Renal cortical epithelial cell (primary cell): ENCODE data around the gene CDH22. TPM values are rescaled to one million over a fixed set of nuclear protein-coding genes. Genes with fewer than 3 reads are reported as not detected.

Experiments
- DNase-seq: peaks from one replicate; pipeline ENCODE4 v3.0.0-alpha.2; 2011; ENCODE audit warnings: low read depth
- total RNA-seq: library from RNA; depleted of rRNA; stranded (reverse); fragments of >200 nt; gene quantifications from 2 replicates; pipeline ENCODE4 v1.2.3, GENCODE V29; 2014

CDH22 gene
- total RNA-seq, 1 donor from 2014 or later = not detected

DNA sequence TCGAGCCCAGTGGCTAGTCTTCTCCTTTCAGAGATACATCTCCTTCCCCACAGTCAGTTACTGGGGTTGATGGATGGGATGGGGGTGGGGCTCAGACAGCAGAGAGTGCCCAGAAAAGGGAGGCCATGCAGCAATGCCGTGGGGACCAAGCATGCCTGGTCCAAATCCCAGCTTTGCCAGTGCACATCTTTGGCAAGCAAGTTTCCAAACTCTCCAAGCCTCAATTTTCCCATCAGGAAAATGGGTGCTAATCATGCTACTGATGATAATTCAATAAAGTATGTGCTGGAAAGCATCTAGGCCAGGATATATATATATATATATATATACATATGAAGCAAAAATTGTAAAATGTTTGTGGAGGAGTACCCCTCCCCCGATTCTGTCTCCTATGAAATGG is 111.3 kb downstream of the CDH22 start:
- no peak for DNase-seq

DNA sequence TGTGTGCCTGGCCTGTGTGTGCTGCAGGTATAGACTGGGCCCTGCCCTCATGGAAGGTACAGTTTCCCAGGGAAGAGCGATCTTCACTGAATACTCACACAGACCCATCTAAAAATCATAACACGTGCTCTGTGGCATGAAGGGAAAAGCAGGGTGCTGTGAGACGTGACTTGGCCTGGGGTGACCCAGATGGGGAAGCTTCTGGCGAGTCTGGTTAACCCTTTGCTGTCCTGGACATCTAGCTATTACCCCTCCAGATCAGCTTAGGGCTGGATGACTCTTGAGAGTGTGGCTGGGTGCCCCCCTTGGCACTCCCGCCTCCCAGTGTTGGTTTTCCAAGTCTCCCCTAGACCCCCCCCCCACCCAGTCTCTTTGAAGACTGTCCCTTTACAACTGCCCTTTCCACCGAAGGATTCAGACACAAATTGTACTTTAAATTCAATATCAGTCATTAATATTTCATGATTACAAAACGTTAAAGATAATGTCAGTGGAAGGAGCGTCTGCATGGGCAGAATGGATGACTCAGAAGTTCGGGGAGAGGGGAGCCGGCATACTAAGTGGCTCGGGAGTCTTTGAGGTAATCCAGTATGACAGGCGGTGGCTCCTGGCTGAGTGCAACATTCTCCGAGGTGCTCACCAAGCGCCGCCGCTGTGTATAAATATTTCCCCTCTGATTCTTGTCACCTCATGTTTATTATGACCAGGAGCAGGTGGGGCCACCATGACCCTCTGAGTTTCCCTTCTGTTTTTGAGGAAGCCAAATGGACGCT is 112.8 kb downstream of the CDH22 start:
- no peak for DNase-seq

DNA sequence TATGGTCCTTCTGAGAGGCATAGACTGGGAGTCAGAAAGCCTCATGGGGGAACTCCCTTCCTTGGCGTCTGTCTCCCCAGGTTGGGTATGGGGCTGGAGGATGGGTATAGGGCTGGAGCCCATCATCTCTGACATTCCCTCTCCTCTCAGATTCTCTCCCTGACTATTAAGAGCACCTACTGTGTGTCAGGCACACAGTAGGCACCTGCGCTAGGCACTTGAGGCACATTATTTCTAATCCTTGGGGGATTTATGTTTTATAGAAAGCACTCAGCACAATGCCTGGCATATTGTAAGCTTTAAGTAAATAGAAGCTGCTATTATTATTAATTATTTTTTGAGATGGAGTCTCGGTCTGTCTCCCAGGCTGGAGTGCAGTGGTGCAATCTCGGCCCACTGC is 113.9 kb downstream of the CDH22 start:
- no peak for DNase-seq

DNA sequence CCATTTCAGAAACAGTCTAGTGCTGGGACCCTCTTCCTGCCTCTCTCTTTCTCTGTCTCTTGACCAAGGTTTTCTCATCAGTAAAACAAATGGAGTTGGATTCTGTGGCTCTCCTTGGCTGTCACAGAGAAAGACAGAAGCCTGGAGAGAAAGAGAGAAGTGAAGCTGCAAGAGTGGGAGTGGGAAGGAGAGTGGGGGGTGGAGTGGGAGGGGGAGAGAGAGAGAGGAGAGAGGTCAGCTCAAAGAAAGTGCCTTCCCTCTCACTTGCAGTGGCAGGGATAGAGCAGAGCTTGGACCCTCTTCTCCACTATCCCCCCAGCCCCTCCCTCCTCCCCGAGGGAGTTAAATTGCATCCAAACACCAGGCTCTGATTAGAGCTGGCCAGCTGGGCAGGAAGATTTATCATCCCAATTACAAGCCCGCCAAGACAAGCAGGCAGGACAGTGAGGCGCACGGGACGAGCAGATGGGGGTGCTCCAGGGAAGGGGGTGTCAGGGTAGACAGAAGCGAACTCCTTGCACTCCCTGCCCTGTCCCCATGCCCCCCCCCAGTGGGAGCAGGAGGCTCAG is 115.8 kb downstream of the CDH22 start:
- no peak for DNase-seq

DNA sequence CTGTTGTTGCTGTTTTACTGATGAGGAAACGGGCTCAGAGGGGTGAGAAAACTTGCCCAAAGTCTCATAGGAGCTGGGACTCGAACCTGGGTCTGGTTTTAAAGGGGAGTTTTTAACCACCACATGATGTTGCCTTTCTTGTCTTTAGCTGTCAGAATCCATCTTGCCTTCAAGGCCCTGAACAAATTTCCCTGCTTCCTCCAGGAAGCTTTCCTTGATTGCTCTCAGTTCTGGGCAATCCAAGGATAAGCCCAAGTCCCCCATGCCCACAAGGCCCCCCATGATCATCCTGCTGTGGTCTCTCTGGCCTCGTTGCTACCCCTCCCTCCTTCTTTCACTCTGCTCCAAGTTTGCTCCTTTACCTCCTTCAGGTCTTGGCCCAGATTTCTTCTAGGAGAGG is 116.7 kb downstream of the CDH22 start:
- no peak for DNase-seq

DNA sequence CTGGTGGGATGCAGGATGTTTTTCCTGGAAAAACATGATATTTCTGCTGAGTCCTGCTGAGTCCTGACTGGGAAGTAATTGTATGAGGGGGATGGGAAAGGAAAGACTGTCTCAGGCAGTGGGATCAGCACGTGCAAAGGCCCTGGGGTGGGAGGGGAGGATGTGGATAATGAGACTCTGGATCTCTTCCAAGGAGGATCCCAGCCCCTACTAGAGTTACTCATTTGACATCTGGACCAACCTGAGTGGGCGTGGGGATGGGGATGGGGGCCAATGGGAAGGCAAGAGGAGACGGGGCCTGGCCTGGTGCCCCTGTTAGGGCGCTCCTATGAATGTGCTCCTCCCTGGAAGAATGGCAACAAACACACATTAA is 117.1 kb downstream of the CDH22 start:
- DNase-seq = no peak

DNA sequence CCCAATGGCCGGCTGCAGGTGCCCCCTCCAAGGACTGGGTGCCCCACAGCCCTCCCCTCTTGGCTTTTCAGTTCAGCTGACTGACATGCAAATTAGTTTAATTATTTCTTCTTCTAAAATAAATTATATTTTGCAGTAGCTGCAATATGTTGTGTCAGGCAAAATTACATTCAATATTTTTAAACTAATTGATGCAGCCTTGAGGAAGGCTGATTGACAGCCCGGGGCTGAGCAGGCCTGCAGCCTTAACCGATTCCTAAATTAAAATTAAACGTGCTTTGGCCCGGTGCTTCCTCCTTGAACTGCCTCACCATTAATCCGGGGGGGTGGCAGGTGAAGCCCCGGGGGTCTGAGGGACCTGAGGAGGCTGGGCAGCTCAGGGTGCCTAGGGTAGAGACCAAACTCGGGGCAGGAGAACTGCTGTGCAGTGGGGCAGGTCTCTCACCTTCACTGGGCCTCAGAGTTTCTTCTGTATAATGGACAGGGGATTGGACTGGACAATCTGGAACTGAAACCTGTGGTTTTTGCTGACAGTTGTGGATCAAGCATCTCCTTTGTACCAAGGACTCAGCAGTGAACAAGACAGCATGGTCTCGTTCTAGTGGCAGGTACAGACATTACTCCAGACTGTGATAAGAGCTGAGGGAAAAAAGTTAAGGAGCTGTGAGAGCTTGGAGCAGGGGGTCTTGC is 117.7 kb downstream of the CDH22 start:
- no peak for DNase-seq

DNA sequence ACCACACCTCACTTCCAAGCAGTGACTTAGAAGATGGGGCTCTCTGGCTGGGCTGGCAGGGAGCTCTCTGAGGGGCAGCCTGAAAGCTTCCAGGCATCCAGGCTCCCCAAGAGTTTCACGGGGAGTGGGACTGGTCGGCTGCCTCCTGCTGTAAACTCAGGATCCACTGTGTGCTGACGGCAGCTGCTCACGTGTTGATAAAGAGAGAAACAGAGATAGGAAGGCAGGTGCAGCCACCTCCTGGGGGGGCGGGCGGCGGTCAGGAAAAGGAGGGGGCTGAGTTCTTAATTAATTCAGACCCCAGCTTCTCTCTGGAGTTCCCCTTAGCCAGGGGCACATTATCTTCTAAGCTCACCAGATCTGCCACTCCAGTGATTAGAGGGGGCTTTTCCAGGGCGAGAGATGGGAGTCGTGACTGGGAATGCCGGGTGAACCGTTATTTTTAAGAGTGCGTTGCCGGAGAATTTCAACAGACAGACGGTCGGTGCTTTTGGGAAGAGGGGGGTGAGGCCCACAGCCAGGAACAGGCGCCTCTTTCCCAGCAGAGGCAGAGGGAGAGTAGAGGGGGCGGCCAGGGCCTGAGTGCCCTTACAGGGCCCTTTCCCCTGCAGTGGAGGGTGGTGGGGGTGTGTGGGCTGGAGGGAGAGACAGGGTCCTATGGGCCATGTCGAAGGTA is 119.3 kb downstream of the CDH22 start:
- DNase-seq = no peak

DNA sequence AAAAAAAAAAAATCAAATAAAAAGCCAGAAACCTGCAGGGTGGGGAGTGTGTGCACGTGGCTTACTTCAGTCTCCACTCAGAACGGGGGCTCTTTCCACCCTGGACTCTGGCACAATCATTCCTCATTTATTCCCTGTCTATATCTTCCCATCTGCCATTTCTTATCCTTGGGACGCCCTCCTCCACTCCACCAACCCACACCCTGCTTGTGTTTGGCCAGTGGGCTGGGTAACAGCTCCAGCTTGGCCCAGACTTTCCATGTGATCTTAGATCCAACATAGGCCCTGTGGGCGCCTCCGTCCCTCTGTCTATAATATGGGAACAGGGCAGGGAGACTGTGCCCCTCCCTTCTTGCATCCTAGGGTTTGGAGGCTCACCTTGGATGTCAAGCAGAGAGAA is 122.1 kb downstream of the CDH22 start:
- no peak for DNase-seq

DNA sequence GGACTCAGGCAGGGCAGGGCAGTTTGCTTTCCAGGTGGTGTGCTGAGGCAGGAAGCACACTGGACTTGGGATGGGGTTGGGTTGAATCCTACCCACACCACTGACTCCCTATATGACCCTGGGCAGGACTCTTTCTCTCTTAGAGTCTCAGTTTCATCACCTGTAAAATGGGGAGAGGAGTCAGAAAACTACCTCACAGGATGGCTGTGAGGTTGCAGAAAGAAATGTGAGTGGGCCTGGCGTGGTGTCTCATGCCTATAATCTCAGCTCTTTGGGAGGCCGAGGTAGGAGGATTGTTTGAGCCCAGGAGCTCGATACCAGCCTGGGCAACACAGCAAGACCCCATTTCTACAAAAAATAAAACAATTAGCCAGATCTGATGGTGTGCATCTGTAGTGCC is 122.9 kb downstream of the CDH22 start:
- DNase-seq = no peak

DNA sequence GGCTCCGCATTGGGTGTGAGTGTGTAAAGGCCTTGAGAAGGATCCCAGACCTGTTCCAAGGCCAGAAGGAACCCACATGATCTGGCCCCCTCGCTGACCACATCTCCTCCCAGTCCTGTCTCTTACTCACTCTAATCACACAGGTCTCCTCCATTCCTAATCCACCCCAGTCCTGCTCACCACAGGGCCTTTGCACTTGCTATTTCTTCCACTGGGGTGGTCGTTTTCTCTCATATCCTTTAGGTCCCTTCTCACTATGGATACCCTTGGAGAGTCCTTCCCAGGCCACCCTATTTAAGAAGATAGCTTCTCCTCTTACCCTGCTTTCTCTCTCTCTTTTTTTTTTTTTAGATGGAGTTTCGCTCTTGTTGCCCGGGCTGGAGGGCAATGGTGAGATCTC is 124.5 kb downstream of the CDH22 start:
- DNase-seq = no peak

DNA sequence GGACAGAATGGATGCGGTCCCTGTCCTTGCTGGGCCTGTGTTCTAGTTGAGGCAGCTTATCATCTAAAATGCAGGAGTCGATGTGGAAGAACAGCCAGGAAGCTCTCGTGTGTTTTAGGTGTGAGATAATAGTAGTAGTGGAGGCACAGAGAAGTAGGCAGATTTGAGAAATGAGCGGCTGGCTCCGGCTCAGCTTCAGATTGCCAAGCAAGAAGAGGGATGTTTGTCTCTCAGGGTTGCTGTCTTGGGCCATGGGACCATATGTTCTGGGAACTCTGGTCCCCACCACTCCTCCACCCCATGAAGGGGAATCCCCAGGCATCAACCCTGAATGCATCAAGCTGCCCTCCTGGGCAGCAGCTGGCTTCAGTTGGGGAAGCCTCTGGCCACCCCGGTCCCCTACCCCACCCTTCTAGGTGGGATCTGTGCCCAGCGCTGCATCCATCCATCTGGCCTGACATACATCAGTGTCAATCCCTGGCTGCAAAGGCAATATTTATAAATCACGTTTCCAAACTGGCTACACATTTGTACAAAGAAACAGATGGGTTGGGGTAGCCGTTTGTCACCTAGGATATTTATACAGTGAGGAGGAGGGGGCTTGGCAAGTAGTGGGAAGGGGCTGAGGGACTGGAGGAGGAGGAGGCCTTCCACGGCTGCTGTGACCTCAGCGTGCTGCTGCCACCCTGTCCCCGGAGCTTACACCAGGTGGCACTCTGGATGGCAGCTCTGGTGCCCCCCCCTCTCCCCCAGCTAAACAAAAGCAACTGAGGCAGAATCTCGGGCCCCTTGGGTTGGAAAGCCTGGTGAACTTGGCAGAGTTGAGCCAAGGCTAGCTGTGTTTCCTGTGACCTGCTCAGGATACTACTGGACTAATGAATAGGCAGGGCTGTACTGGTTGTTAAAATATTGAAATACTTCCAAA is 125.8 kb downstream of the CDH22 start:
- DNase-seq = no peak

DNA sequence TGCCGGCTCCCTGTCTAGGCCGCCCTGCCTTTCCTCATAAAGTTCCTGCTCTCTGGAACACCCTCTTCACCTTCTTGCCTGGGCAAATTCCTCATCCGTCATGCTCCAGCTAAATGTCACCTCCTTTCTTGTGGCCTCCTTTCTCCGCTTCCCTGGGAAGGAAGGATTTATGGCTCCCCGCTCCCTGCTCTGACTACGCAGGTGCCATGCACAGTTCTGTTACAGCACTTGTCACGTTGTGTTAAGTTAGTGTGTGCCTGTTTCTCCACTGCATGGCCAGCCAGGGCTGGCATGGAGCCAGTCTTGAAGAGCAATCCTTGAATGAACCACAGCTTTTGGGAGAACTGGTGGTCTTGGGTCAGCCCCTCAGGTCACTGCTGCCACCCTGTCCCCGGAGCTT is 128.4 kb downstream of the CDH22 start:
- no peak for DNase-seq

DNA sequence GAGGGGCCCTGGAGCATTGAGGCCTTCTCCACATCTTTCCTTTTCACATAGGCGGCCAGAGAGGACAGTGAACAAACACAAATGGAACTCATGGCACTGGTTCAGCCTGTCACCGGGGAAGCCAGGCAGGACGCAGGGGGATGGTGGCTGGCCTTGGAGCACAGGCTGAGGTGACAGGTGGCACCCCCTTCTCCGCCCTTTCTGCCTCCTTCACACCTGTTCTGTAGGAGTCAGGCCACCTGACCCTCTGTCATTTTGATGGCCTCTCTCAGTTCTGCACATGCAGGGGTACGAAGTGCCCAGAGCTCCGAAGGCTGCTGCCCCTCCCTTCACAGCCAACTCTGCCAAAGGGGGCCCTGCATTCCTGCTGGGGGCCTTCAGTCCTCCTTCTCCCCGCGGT is 129.4 kb downstream of the CDH22 start:
- no peak for DNase-seq

DNA sequence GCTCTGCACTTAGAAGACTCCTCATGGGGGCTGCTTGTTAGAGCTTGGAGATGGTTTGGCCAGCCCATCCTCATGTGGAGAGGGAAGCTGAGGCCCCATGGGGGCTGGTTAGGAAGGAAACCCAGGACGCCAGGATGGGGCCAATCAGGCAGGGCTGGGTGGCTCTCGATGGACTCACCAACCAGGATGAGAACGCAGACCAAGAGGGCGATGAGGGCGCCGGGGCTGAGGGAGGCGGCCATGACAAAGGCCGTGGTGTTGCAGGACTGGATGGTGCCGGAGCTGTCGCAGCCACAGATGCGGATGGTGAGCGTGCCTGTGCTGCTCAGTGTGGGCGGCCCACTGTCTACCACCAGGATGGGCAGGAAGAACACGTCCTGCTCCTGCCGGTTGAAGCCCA is 130.5 kb downstream of the CDH22 start:
- DNase-seq = no peak

DNA sequence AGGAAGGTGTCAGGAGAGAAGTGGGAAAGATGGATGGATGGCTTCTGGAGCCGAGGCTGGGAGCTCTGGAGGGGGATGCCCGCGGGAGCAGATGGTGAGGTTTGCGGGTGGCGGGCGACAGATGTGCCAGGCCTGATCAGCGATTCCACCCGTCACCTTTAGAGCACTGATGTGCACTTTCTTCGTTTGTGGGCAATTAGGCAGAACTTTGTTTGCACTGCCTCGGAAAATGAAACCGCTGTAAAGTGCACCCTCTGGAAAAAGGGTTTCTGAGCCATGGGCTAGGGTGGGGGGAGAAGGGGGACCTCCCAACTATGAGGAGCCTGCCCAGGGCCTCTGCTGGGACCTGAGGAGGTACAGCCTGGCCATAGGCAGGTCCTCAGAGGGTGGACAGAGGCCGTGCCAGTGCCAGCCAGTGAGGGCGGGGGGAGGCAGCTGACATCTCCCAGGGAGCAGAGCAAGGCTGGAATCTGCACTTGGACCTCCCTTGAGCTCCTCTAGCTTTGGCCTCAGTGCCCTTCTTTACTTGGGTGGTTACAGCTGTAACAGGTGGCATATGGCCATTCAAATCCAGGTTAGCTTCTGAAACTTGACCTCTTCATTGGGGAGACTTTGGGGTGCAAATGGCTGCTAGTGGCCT is 131.4 kb downstream of the CDH22 start:
- DNase-seq = no peak

DNA sequence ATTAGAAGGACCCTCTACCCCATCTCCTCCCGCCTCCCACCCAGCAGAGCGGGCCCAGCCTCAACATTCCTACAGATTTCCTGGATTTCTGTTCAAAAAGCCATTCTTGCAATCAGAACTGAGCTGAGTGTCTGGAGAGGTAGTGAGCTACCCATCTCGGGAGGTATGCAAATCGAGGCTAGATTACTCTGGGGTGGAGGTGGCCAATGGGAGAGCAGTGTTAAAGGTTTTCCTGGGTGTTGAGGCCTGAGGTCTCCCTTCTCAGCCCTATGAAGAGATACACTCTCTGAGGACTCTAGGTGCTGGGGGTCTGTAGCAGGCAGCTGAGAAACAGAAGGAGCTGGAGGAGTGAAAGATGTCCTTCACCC is 133.2 kb downstream of the CDH22 start:
- DNase-seq = no peak

DNA sequence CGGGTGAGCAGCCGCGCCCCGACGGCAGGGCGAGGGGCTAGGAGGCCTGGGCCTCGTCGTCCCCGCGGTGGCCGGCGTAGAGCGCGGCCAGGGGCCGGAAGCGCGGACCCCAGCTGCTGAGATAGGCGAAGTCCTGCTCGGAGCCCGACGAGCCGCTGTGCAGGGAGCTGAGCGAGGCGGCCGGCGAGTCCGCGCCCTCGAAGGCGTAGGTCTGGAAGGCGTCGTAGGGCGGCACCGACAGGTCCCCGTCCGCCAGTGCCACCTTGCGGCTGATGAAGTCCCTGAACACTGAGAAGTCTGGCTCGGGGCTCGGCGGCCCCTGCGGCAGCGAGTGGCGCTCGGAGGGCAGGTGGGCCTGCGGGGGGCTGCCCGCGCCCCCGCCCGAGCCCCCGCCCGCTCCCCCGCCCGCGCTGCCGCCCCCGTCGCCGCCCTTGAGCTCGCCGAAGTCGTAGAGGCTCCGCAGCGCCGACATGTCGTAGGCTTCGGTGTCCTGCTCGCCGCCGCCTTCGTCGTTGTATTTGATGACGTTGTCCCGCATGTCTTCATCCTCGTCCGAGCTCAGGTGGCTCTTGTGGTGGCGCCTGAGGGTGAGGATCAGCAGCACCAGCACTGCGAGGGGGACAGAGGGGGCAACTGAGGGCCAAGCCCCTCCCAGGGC is 133.7 kb downstream of the CDH22 start:
- DNase-seq = peak; percentile 17

DNA sequence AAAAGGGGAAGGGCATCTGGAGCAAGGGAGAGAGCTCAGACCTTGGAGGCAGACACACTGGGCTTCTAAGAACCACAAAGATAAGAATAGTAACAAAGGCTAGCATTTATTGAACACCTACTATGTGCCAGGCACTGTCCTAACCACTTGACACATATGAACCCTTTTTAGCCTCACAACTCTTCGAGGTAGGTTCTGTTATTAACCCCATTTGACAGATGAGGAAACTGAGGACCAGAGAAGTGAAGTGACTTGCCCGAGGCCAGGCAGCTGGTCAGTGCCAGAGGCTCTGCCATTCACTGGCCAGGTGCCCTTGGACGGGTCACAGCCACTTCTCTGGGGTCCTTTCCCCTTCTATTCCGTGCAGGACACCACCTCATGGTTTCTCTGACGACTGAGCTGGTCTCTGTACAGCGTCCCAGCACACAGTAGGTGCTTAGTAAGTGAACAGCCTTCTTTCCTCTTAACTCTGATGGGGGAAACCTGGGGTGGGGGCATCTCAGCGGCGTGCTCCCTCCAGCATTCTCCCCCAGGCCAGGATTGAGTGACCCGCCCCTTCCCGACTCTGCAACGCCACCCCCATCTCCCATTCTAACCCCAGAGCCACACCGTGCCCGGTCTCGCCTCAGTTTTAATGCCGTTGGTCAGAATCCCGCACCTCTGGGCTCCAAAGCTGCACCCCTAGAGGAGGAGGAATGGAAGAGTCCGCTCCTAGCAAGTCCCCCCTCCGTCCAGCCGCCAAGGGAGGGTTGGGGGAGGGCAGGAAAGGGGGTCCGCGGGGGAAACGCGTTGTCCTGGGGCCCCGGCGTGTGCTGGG is 134.4 kb downstream of the CDH22 start:
- no peak for DNase-seq
